Liver (tissue), 9 donors: ENCODE measurements around the gene CACNA1C. TPM values are rescaled to one million over a fixed set of nuclear protein-coding genes. Genes with fewer than 3 reads are reported as not detected.
"Not testable (repeated sequence)": the region's sequence is repeated elsewhere in the genome, so short reads cannot be mapped to it uniquely, and the experiment has no call there.

Experiments used
- DNase-seq: peaks from one replicate; pipeline ENCODE4 v3.0.0-alpha.2; 2017; ENCODE audit warnings: low spot score
- H3K27ac ChIP-seq, 2 donors: one replicate each; pipeline ENCODE4 v1.7.0; 2013; ENCODE audit warnings: inconsistent platforms in 2 of 2, low read length in 2 of 2, control low read depth in 1 of 2, low read depth in 1 of 2, mild to moderate bottlenecking in 1 of 2
- H3K27me3 ChIP-seq, 4 donors: one replicate each; pipeline versions ENCODE4 v1.6.1 to v1.7.0; 2013; ENCODE audit warnings: low read length in 3 of 4, inconsistent platforms in 1 of 4, mild to moderate bottlenecking in 1 of 4, moderate library complexity in 1 of 4; ENCODE audit not compliant: control insufficient read depth in 4 of 4, insufficient read depth in 4 of 4
- H3K36me3 ChIP-seq, 4 donors: one replicate each; pipeline versions ENCODE4 v1.6.1 to v1.7.0; 2013; ENCODE audit warnings: low read length in 3 of 4, mild to moderate bottlenecking in 3 of 4, low read depth in 1 of 4, moderate library complexity in 1 of 4; ENCODE audit not compliant: control insufficient read depth in 4 of 4, insufficient read depth in 3 of 4
- H3K4me1 ChIP-seq, 4 donors: one replicate each; pipeline versions ENCODE4 v1.6.1 to v1.7.0; 2013; ENCODE audit warnings: low read length in 3 of 4, mild to moderate bottlenecking in 3 of 4, moderate library complexity in 1 of 4; ENCODE audit not compliant: control insufficient read depth in 4 of 4, insufficient read depth in 4 of 4
- H3K4me3 ChIP-seq, 3 donors: one replicate each; pipeline versions ENCODE4 v1.6.1 to v1.7.0; 2013; ENCODE audit warnings: low read length in 3 of 3, control low read depth in 1 of 3, low read depth in 1 of 3, mild to moderate bottlenecking in 1 of 3
- H3K9ac ChIP-seq, 2 donors: one replicate each; pipeline ENCODE4 v1.7.0; 2013; ENCODE audit warnings: low read length in 2 of 2, mild to moderate bottlenecking in 2 of 2, moderate library complexity in 2 of 2, control low read depth in 1 of 2, low read depth in 1 of 2
- H3K9me3 ChIP-seq, 4 donors: one replicate each; pipeline versions ENCODE4 v1.6.1 to v1.7.0; 2013; ENCODE audit warnings: low read length in 3 of 4; ENCODE audit not compliant: control insufficient read depth in 4 of 4
- ATF3 ChIP-seq: IDR thresholded peaks from 2 replicates; pipeline ENCODE4 v1.6.1; 2016; ENCODE audit warnings: antibody characterized with exemption
- CTCF ChIP-seq: fragments of 150-350 bp; IDR thresholded peaks from 2 replicates; pipeline ENCODE4 v1.5.1; 2017; ENCODE audit warnings: improper control_type of control experiment, low read depth, low read length; ENCODE audit not compliant: missing input control
- EGR1 ChIP-seq, 2 donors: IDR thresholded peaks; 2 replicates each; pipeline ENCODE4 v1.6.1; 2016 to 2018; ENCODE audit warnings: antibody characterized with exemption in 2 of 2, low read depth in 2 of 2
- FOXA2 ChIP-seq: IDR thresholded peaks from 2 replicates; pipeline ENCODE4 v1.6.1; 2016; ENCODE audit warnings: antibody characterized with exemption
- GABPA ChIP-seq, 2 donors: IDR thresholded peaks in 1 of 2; conservative IDR thresholded peaks in 1 of 2; 2 replicates each; pipeline ENCODE4 v1.6.1; 2016; ENCODE audit warnings: antibody characterized with exemption in 2 of 2, mild to moderate bottlenecking in 1 of 2, moderate library complexity in 1 of 2
- HNF4A ChIP-seq, 2 donors: conservative IDR thresholded peaks; 2 replicates each; pipeline ENCODE4 v1.6.1; 2016; ENCODE audit warnings: antibody characterized with exemption in 2 of 2, mild to moderate bottlenecking in 2 of 2
- HNF4G ChIP-seq: IDR thresholded peaks from 2 replicates; pipeline ENCODE4 v1.6.1; 2016; ENCODE audit warnings: antibody characterized with exemption
- JUND ChIP-seq, 2 donors: IDR thresholded peaks; 2 replicates each; pipeline ENCODE4 v1.6.1; 2016; ENCODE audit warnings: antibody characterized with exemption in 2 of 2
- NR2F2 ChIP-seq: IDR thresholded peaks from 2 replicates; pipeline ENCODE4 v1.6.1; 2016; ENCODE audit warnings: antibody characterized with exemption
- RAD21 ChIP-seq, 2 donors: IDR thresholded peaks; 2 replicates each; pipeline ENCODE4 v1.6.1; 2016; ENCODE audit warnings: antibody characterized with exemption in 2 of 2, mild to moderate bottlenecking in 2 of 2
- REST ChIP-seq: IDR thresholded peaks from 2 replicates; pipeline ENCODE4 v1.6.1; 2016; ENCODE audit warnings: antibody characterized with exemption, mild to moderate bottlenecking
- ZBTB33 ChIP-seq: IDR thresholded peaks from 2 replicates; pipeline ENCODE4 v1.6.1; 2016; ENCODE audit warnings: antibody characterized with exemption
- WGBS: extraction: QIAGEN DNeasy Blood & Tissue Kit; methylation state at CpG from one replicate; pipeline ENCODE4 v1.1.7; 2013; 5-methylcytosine and 5-hydroxymethylcytosine counted together
- polyA plus RNA-seq, 2 donors: library from polyadenylated mRNA; stranded (reverse) in 1 of 2; unstranded in 1 of 2; fragments of 200-250 nt in 1 of 2; fragments of >200 nt in 1 of 2; fragmentation: Nextera tagmentation in 1 of 2; extraction: Ambion mirVana in 1 of 2; gene quantifications; one replicate each; pipeline versions ENCODE4 v1.2.1 to v1.2.3, GENCODE V29; 2013 to 2015
- total RNA-seq, 2 donors: library from RNA; depleted of rRNA; stranded (reverse); fragments of >200 nt; gene quantifications; one replicate each; pipeline ENCODE4 v1.2.3, GENCODE V29; 2014
- donor health status: healthy.
- donor health status: healthy.
- donor health status: healthy.
- donor health status: healthy.
- donor health status: healthy.

Gene CACNA1C
- total and polyA plus RNA-seq, 4 donors = 0.23 to 1.9 (median 0.41) TPM

GRCh38 chr12:2739832-2740641 is 687.2 kb downstream of the CACNA1C start:
- no peak overlapping the region for H3K4me3 ChIP-seq
- TF ChIP-seq EGR1 (IDR thresholded peaks at IDR 0.05; ENCODE audit: low read depth in 2 of 2) = no peak
- no peak for TF ChIP-seq JUND (IDR thresholded peaks at IDR 0.05)
- peak; percentile 91 to 93 for TF ChIP-seq RAD21 (IDR thresholded peaks at IDR 0.05)
- TF ChIP-seq REST = peak; percentile 26
- no peak for TF ChIP-seq ZBTB33
- TF ChIP-seq ATF3 = no peak
- TF ChIP-seq CTCF = peak; percentile 69
- H3K27me3 ChIP-seq = no peaks in the 10 kb centered on the region
- H3K9ac ChIP-seq = no peak overlapping the region
- H3K4me1 ChIP-seq = no peaks in the 10 kb centered on the region
- H3K36me3 ChIP-seq = no peaks in the 10 kb centered on the region
- 46% methylated on average over 11 of the region's 11 CpGs for WGBS
- no peaks in the 10 kb centered on the region for H3K9me3 ChIP-seq
- H3K27ac ChIP-seq = no peak overlapping the region
- no peak for DNase-seq

- not testable (repeated sequence) for H3K36me3 ChIP-seq, H3K4me1 ChIP-seq, H3K9me3 ChIP-seq, DNase-seq, H3K27ac ChIP-seq, H3K4me3 ChIP-seq, H3K27me3 ChIP-seq, H3K9ac ChIP-seq
- WGBS = 69% methylated on average over 10 of the region's 10 CpGs
Observed at GRCh38 chr12:2742037-2742436, 689.2 kb downstream of the CACNA1C start.

- H3K4me1 ChIP-seq = no peaks in the 10 kb centered on the region
- no peaks in the 10 kb centered on the region for H3K9me3 ChIP-seq
- no peak for DNase-seq
- no peak overlapping the region for H3K4me3 ChIP-seq
- no peak overlapping the region for H3K9ac ChIP-seq
- no peak overlapping the region for H3K27ac ChIP-seq
- H3K36me3 ChIP-seq = no peaks in the 10 kb centered on the region
- WGBS = 86% methylated on average over 6 of the region's 6 CpGs
- no peaks in the 10 kb centered on the region for H3K27me3 ChIP-seq
- TF ChIP-seq ATF3 (no peak), HNF4A (conservative IDR thresholded peaks at IDR 0.05) (no peak), NR2F2 (no peak), FOXA2 (no peak), HNF4G (no peak), CTCF (no peak), GABPA (IDR thresholded peaks at IDR 0.05 in 1 of 2, conservative IDR thresholded peaks at IDR 0.05 in 1 of 2) (no peak)
Observed at GRCh38 chr12:2743478-2743877, 690.7 kb downstream of the CACNA1C start.
